Activated effector memory CD4-positive, alpha-beta T cell treated with anti-CD3 and anti-CD28 coated beads, Interleukin-2, amount 50 U/mL, for 16 hours (primary cell): ENCODE results near the gene STPG3.
A peak's percentile ranks its signal among the peaks of the same experiment; 100 is the strongest.
"Not testable (repeated sequence)": the region's sequence is repeated elsewhere in the genome, so short reads cannot be mapped to it uniquely, and the experiment has no call there.

Experiments
- DNase-seq: peaks from one replicate; pipeline ENCODE4 v3.0.0-alpha.2; 2020

Gene STPG3

DNA sequence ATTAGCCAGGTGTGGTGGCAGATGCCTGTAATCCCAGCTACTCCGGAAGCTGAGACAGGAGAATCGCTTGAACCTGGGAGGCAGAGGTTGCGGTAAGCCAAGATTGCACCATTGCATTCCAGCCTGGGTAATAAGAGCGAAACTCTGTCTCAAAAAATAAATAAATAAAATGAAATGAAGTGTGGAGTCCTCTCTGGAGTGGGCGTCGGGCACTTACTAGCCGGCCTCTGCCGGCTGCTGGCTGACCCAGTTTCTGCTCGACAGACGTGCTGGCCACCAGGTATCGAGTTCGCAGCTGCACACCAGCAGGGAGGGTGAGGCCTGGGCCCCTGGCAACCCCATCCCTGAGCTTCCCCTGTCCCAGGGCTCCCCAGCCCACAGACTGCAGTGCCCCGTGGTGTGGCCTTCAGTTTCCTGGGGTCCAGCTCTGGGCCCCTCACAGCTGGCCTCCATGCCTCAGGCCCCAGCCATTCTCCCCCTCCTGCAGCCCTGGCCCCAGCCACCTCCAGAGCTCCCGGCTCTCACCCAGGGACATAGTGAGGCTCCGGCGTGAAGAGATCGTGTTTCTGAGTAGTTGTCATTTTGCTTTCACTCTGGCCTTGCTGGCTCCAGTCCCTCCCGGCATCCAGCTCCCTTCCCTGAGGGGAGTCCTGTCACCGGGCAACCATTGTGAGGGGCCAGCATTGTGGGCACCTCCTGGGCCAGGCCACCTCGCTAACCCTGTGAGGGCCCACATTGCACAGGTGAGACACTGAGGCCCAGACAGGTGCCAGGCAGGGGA is 3.8 kb upstream of the STPG3 start:
- no peak for DNase-seq

DNA sequence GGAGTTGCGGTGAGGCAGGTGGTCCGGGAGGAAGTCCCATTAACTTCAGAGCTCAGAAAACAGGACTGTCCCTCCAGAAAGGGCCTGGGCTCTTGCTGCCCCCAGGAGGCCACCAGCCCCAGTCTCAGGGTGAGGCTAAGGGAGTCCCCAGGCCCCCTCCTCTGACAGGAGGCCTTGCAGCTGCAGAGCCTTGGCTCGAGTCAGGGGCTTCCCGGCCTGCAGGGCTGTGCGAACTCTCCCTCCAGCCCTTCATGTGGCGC is 3.2 kb upstream of the STPG3 start:
- no peak for DNase-seq

DNA sequence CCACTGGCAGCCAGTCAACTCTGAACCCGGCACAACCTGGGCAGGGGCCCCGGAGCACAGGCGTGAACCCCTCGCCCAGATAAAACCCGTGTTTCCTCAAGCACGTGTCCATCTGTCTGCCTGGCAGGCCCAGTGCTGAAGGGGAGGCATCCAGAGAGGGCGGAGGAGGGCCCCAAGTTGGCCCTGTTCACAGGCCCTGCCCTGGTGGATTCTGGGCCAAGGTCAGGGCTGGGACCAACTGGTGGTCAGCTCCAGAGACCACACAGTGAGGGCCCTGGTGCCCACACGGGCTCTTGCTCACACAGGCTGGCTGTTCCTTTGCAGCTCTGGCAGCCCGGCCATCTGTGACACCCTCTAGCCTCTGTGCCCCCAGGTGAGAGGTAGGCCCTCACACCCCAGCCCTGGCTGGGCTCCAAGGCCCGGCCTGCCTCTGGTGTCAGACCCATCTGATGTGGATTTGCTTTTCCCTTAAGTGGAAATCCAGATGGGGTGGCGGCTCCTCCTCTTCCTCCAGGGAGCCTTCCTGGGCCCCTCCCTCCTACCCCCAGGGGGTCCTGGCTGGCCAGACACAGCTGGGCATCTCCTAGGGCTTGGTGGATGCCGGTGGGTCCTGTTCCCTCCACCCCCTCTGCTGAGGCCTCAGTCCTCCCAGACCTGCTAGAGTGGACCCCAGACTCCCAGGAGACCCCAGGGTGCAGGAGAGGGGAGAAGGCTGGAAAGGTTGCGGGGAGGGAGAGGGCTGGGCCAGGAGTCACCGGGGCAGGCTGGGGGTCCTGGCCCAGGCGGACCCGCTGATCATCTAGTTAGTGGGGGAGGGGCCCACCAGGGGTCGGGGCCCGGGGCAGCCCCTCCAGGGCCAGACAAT is 525 bp upstream of the STPG3 start:
- no peak for DNase-seq

DNA sequence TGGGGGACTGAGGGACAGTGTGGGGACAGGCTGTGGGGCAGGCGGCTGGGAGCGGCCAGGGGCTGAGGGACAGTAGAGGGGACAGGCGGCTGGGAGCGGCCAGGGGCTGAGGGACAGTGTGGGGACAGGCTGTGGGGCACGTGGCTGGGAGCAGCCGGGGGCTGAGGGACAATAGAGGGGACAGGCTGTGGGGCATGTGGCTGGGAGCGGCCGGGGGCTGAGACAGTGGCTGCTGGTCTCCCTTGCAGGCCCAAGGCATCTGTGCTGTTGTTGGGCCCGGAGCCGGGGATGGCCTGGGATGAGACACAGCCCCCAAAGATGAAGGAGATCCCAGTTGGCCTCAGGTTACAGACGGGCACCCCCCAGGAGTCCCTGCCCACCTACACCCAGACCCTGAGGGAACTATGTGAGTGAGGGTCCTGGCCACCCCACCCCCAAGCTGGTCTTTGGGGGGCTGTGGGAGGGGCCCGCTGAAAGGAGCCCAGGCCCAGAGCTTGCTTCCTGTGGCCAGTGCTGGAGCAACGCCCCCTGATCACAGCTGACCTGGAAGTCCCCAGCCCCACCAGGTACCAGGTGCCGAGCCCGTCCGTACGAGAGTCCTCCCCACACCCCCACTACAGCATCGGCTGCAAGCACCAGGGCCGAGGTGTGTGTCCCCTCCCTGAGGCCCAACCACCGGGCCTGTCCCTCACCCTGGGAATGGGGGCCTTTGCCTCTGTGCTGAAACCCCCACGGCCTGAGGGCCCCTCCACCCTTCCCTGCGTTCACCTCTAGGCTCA is 593 bp downstream of the STPG3 start:
- no peak for DNase-seq

DNA sequence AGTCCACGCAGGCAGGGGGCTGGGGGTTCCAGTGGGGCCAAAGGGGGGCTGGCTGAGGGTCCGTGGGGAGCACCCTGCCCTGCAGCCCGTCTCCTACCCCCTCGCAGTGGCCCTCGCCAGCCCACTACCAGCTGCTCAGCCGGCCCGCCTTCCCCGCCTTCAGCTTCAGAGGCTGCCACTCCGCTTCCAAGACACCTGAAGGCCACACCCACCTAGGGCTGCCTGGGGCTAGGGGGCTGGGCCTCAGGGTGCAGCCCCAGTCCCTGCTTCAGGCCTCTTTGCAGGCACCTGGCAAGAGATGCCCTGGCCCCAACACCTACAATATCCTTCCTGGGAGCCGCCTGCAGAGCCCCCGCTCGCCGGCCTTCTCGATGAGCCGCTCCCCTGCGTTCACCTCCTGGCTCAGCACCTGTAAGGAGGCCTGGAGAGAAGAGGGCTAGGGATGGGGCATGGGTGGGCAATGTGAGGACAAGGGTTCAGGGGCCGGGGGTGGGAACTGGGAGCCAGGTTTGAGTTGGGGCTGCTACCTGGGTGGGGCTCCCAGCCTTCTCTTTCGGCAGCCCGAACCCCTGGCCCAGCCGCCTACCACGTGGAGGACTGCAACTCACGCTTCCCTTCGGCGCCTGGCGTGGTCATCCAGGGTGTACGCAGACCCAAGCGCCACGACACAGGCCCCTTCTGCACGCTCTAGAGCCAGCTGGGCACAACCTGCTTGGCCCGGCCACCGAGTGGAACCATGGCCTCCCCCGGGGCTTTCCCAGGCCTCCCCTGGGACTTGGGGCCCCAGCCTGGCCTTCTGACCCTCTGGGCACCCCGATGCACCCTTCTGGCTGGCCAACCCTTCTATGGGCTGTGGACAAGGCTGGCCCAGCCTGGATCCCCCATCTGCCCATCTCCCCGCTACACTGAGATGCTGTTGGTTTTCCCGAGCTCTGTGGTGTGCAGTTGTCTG is 1.7 kb downstream of the STPG3 start:
- DNase-seq, result no peak

DNA sequence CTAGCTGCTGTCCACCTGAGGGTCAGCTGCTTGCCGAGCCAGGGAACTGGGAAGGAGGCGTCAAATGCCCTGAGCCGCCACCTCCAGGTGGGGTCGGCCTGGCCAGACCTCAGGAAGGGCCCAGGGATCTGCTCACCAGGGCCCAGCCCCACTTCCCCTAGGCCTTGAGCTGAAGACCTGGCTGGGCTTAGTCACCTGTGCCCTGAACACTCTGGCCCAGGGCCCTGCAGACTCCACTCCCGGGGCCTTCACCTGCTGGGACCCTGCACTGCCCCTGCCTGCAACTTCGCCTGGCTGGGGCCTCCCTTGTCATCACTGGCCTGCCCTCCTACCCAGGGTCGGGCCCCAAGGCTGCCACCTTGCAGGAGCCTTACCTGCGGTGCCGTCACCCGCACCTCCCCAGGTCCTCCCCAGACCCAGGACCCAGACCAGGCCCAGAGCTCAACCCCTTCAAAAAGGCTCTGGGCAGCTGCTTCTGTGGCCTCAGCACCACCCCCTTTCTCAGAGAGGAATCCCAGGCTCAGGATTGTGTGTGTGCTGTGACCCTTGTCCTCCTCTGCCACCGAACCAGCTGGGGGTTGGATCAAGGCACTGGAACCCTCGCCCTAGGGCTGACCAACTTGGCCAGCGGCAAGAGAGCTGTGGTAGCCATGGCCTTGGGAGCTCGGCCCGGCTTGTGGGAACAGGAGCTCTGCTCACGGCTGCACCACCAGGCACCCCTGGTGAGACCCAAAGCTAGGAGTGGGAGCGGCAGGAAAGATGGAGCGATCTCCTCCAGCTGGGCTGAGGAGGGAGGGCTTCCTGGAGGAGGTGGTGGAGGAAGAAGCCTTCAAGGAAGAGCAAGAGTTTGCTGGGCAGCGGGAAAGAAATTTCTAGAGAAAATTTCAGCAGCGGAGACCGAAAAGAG is 2.9 kb downstream of the STPG3 start:
- no peak for DNase-seq

DNA sequence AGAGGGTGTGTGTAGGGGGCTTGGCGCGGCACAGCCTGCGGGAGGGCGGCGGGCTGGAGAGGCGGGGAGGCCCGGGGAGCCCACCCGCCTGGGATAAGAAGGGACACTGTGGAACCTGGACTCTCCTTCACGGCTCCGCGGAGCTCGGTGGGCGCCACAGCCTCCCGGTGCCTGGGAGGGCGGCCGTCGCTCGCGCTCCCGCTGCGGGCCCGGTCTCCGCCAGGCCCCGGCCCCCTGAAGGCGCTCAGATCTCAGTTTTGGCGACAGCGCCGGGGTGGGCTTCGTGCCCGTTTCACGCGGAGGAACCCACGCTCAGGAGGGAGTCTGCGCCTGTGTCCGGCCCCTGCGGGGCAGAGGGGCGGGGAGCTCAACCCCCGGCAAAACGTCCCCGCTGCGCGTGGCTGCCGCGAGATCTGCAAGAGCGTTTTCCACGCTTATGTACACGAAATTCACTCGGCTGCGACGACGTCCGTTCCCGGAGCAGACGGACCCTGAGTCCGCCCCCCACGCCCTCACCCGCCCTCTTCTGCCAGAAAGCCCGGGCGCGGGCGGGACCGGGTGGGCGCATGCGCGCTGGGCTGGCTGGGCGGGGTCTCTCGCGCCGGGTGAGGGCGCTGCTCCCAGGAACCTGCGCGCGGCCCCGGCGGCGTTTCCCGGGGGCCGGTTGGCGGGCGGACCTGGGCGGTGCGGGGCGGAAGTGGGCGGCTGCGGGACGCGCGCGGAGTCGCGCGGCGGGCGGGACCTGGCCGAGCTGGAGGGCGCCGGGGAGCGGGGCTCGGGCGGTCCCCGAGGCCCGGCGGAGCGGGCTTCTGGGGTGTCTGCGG is 3.8 kb downstream of the STPG3 start, which contains the start of gene NELFB:
Gene NELFB, plus strand, starts transcription at position 704 of the 824 bp plus-strand sequence.
- peak; percentile 99 for DNase-seq

DNA sequence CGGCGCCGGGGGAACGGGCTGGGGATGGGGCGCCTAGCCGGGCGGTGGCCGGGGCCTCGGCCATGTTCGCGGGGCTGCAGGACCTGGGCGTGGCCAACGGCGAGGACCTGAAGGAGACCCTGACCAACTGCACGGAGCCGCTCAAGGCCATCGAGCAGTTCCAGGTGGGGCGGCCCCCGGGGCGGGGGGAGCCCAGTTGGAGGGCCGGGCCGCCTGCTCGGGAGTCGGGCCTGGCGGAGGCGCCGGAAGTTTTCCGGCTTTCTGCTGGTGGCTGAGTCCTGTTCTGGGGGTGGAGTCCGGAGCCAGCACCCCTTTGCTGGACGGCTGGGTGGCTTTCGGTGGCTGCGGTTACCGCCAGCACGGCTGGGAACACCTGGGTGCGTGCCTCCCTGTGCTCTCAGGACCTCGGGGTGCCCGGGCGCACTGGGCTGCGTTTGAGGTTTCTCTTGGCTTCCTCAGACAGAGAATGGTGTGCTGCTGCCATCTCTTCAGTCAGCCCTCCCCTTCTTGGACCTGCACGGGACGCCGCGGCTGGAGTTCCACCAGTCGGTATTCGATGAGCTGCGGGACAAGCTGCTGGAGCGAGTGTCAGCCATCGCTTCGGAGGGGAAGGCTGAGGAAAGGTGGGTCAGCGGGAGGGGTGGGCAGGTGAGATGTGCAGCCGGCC is 4.5 kb downstream of the STPG3 start:
- no peak for DNase-seq

DNA sequence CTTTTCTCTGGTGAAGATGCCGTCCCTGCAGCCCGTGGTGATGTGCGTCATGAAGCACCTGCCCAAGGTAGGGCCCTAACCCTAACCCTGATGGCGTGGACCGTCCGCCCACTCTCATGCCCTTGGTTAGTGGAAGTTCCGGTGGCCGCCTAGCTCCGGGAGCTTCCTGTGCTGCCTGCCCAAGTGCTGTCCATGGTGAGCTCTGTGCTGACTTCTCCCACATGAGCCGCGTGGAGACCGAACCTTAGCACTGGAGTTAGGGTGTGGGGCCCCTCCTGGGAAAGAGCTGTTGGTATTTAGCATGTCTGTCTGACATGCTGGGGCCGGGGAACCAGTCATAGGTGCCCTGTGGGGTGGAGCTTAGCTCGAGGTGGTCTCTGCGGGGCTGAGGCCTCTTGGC is 5.3 kb downstream of the STPG3 start:
- no peak for DNase-seq

DNA sequence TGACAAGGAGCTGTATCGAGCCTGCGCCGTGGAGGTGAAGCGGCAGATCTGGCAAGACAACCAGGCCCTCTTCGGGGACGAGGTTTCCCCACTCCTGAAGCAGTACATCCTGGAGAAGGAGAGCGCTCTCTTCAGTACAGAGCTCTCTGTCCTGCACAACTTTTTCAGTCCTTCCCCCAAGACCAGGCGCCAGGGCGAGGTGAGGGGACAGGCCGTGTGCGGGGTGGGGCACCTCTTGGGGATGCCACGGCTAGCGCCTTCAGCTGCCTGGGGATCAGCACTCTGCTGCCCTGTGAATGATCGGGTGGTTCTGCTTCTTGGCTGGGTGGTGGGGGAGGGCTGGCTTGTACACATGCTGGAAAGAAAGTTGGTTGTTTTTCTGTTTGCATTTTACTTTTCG is 5.8 kb downstream of the STPG3 start:
- no peak for DNase-seq

DNA sequence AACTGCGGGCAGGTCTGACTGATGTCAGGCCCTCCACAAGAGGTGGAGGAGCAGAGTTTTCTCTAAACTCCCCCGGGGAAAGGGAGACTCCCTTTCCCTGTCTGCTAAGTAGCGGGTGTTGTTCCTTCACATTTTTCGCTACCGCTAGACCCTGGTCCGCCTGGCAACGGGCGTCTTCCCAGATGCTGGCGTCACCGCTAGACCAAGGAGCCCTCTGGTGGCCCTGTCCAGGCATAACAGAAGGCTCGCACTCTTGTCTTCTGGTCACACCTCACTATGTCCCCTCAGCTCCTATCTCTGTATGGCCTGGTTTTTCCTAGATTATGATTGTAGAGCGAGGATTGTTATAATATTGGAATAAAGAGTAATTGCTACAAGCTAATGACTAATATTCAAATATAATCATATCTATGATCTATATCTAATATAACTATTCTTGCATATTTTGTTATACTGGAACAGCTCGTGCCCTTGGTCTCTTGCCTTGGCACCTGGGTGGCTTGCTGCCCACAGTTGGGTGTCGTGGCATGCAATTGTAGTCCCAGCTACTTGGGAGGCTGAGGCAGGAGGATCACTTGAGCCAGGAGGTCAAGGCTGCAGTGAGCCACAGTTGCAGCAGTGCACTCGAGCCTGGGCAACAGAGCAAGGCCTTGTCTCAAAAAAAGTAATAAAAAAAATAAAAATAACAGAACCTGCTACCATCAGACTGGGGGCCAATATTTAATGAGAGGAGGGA is 11.3 kb downstream of the STPG3 start:
- DNase-seq, result not testable (repeated sequence)

DNA sequence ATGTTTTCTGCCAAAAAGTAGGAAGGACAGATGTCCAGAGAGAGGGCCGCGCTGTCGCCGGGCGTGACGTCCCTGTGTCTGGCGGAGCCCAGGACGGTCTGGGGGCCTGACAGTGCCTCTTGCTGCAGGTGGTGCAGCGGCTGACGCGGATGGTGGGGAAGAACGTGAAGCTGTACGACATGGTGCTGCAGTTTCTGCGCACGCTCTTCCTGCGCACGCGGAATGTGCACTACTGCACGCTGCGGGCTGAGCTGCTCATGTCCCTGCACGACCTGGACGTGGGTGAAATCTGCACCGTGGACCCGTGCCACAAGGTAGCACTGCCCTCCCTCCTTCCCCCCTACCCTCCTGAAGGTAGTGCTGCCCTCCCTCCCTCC is 11.8 kb downstream of the STPG3 start:
- no peak for DNase-seq

DNA sequence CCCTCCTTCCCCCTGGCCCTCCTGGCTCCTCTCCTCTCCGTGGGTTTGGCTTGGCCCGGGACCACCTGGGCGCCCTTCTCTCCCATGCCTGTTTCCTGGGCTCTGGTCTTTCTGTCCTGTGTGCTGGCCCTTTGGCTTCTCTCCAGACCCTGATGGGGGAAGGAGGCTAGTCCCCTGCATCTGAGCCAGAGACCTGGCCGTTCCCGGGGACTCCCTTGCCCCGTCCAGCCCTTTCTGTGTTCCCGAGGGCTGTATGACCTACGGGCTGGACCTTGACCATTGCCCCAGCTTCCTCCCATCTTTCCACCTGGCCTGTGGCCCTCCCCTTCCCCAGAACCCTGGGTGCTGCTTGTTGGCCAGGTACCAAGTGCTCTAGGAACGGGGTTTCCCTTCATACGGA is 12.4 kb downstream of the STPG3 start:
- no peak for DNase-seq

DNA sequence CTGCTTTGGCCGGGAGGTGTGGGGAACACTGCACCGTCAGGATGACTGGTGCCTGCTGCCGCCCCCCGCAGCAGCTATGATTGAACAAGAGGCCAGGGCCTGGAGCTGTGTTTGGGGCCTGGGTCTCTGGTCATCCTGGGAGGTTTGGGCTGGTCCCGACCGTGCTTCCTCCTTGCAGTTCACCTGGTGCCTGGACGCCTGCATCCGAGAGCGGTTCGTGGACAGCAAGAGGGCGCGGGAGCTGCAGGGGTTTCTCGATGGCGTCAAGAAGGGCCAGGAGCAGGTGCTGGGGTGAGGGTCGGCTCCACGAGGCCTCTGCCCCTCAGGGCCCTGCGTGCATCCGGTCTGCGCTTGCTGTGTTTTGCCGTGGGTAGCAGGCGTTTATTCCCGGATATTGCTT is 13.0 kb downstream of the STPG3 start:
- no peak for DNase-seq

DNA sequence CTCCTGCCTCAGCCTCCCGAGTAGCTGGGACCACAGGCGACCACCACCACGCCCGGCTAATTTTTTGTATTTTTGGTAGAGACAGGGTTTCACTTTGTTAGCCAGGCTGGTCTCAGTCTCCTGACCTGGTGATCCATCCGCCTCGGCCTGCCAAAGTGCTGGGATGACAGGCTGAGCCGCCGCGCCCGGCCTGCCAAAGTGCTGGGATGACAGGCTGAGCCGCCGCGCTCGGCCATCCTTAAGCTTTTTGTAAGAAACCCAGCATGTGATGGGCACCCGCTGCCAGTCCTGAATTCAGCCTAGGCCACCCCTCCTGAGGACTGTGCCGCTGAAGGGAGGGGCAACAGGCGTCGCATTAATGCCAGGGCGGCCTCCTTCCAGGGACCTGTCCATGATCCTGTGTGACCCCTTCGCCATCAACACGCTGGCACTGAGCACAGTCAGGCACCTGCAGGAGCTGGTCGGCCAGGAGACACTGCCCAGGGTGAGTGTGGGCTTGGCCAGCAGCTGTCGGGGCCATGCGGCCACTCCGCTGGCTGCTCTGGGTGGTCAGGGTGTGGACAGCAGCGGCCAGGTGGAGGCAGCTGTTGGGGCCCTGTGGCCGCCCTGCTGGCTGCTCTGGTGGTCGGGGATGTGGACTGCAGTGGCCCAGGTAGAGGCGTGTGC is 14.5 kb downstream of the STPG3 start:
- DNase-seq, result no peak

DNA sequence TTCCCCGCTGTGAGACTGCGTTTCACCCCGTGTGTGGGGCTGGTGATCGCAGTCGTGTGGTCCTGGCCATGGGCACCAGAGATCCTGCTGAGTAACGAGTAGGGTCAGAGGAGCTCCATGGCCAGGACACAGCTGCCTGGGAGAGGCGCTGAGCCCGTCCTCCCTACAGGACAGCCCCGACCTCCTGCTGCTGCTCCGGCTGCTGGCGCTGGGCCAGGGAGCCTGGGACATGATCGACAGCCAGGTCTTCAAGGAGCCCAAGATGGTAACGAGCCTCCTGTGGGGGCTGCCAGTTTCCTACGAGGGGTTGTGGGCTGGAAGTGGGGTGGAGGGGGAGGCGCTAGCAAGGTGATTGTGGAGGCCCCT is 15.1 kb downstream of the STPG3 start:
- DNase-seq, result no peak

DNA sequence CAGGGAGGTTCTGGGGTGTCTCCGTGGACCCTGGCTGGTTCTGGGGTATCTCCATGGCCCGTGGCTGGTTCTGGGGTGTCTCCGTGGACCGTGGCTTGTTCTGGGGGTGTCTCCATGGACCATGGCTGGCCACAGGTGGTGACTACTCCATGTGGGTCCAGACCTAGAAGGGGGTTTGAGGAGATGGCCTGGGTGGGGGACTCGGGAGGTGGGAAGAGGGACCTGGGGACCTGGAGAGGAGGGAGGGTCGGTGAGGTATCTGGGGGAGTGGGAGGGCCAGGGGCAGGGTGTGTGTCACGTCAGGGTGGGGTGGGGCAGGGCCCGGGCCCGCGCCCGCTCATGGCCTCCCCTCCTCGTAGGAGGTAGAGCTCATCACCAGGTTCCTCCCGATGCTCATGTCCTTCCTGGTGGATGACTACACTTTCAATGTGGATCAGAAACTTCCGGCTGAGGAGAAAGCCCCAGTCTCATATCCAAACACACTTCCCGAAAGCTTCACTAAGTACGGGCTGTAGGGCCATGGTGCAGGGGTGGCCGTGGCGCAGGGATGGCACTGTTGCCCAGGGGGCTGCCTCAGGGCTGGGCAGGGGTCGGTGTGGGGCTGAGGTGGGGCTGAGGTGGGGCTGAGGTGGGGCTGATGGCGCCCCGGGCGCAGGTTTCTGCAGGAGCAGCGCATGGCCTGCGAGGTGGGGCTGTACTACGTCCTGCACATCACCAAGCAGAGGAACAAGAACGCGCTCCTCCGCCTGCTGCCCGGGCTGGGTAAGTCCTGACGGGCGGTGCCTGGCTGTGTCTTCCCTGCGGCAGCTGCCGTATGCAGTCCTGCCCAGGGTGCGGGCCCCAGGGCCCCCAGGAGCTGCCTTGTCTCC is 15.7 kb downstream of the STPG3 start:
- no peak for DNase-seq

DNA sequence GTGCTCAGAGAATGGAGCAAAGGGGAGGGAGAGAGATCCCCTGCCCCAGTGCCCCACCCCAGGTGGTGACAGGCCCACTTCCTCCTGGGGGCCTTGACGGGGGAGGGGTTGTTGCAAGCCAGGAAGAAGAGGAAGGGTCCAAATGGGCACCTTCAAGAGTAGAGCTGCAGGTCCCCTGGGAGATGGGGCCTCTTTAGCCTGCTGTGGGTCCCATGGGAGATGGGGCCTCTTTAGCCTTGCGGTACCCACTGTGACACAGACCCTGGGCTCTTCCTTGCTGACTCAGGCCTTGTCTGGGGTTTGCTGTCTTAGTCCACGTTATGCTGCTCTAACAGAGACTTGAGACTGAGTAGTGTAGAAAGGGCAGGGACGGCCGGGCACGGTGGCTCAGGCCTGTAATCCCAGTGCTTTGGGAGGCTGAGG is 16.9 kb downstream of the STPG3 start:
- DNase-seq, result no peak
